PC-3 (cell line): ENCODE results near the gene RNF5.

ENCODE experiments used
- CTCF ChIP-seq: fragments of 300-600 bp; sonication (generic); conservative IDR thresholded peaks from 2 replicates; pipeline ENCODE4 v1.5.1; 2017; ENCODE audit warnings: antibody characterized with exemption, low read depth, mild to moderate bottlenecking, low read length
- EZH2 ChIP-seq: fragments of 300-600 bp; sonication (generic); IDR thresholded peaks from one replicate; pipeline ENCODE4 v1.6.1; 2017; ENCODE audit warnings: antibody characterized with exemption, mild to moderate bottlenecking, low read length; ENCODE audit not compliant: unreplicated experiment

- TF ChIP-seq EZH2 (no peak), CTCF (no peak)
These were observed 45.3 kb downstream of the RNF5 start, which contains the start of gene NOTCH4 for GRCh38 chr6:32223258-32224235.
